Transverse colon (tissue), 4 donors: ENCODE data around the gene MRAS. TPM values are rescaled to one million over a fixed set of nuclear protein-coding genes. Genes with fewer than 3 reads are reported as not detected.
A peak's percentile ranks its signal among the peaks of the same experiment; 100 is the strongest.
"Not testable (repeated sequence)": the region's sequence is repeated elsewhere in the genome, so short reads cannot be mapped to it uniquely, and the experiment has no call there.

Experiments
- DNase-seq: peaks from one replicate; pipeline ENCODE4 v3.0.0-alpha.2; 2019
- H3K27ac ChIP-seq, 4 donors: fragments of 200-600 bp; sonication (generic); 2 replicates each; pipeline ENCODE4 v1.5.1; 2016 to 2018; ENCODE audit warnings: inconsistent platforms in 4 of 4
- H3K27me3 ChIP-seq: fragments of 200-600 bp; sonication (generic); 2 replicates; pipeline ENCODE4 v1.5.1; 2017; ENCODE audit warnings: inconsistent platforms
- H3K36me3 ChIP-seq, 4 donors: fragments of 200-600 bp; sonication (generic); 2 replicates each; pipeline ENCODE4 v1.5.1; 2017 to 2019; ENCODE audit warnings: inconsistent platforms in 4 of 4
- H3K4me1 ChIP-seq, 4 donors: fragments of 200-600 bp; sonication (generic); 2 replicates each; pipeline ENCODE4 v1.5.1; 2017 to 2020; ENCODE audit warnings: inconsistent platforms in 4 of 4
- H3K4me3 ChIP-seq, 4 donors: fragments of 200-600 bp; sonication (generic); 1 replicate in 1 of 4; 2 replicates in 3 of 4; pipeline versions ENCODE4 v1.5.1 to v1.6.1; 2017 to 2019; ENCODE audit warnings: inconsistent platforms in 4 of 4
- H3K9me3 ChIP-seq, 2 donors: fragments of 200-600 bp; sonication (generic); 2 replicates each; pipeline ENCODE4 v1.5.1; 2017 to 2019; ENCODE audit warnings: inconsistent platforms in 2 of 2
- CTCF ChIP-seq, 5 experiments: fragments of 200-600 bp in 3 of 5; fragments of 450-650 bp in 2 of 5; sonication (generic) in 3 of 5; IDR thresholded peaks; 1 replicate in 2 of 5; 2 replicates in 3 of 5; pipeline ENCODE4 v1.5.1; 2016 to 2017; ENCODE audit warnings: antibody characterized with exemption in 5 of 5, inconsistent platforms in 3 of 5, mild to moderate bottlenecking in 2 of 5, moderate library complexity in 1 of 5
- EP300 ChIP-seq: sonication (generic); formaldehyde crosslinking; IDR thresholded peaks from one replicate; pipeline ENCODE4 v1.6.1; 2017; ENCODE audit warnings: antibody characterized with exemption, low read depth
- POLR2A ChIP-seq: fragments of 450-650 bp; IDR thresholded peaks from one replicate; pipeline ENCODE4 v1.6.1; 2016; ENCODE audit warnings: antibody characterized with exemption, mild to moderate bottlenecking, moderate library complexity
- POLR2AphosphoS5 ChIP-seq, 3 donors: sonication (generic); formaldehyde crosslinking; IDR thresholded peaks; one replicate each; pipeline ENCODE4 v1.6.1; 2016; ENCODE audit warnings: antibody characterized with exemption in 3 of 3
- WGBS, 2 donors: methylation state at CpG; one replicate each; pipeline ENCODE4 v1.1.5; 2018; ENCODE audit warnings: low coverage in 1 of 2; 5-methylcytosine and 5-hydroxymethylcytosine counted together
- in situ Hi-C, 4 donors: fragments of 200-750 bp; cut with MboI; loops; one replicate each; pipeline versions ENCODE4 v1.15.0 to v1.15.1; 2017; ENCODE audit warnings: low sequenced_read_pairs in 3 of 4, low pct_ligation_motif_present in 1 of 4, low pct_unique_long_range_greater_than_20kb in 1 of 4
- intact Hi-C: fragments of 100-400 bp; cut with DNase I; formaldehyde crosslinking; loops from one replicate; pipeline ENCODE4 v1.15.1; 2023; ENCODE audit warnings: low total_unique reads
- total RNA-seq, 4 donors: library from RNA; depleted of rRNA; stranded (reverse); fragments of >200 nt; gene quantifications; one replicate each; pipeline ENCODE4 v1.1.0, GENCODE V29; 2016

The MRAS gene
- total RNA-seq, 4 donors from 2014 or later: 3.0 to 9.6 (median 6.3) TPM

- 67 to 70% methylated on average over 1 to 7 of the region's 7 CpGs for WGBS, 2 donors
- H3K4me1 ChIP-seq: no peaks in the 10 kb centered on the region
- intact Hi-C loops: no loop called here
These were observed 60.6 kb downstream of the MRAS start for GRCh38 chr3:138408751-138409570.

GRCh38 chr3:138412821-138413551, 64.6 kb downstream of the MRAS start:
- in situ Hi-C loops (loop anchor here in 2 of 4 donors (10.0 to 25.0 kb wide), 3 partner anchors 512 to 899 kb away; partner anchors contain the start of genes FOXL2 (in 1 of the 2) and FOXL2NB (in 1 of the 2)), intact Hi-C loops (loop anchor here (10.0 kb wide), 1 partner anchor 502 kb away; no protein-coding TSS in a partner anchor)
- TF ChIP-seq CTCF (IDR thresholded peaks at IDR 0.05) (no peak), POLR2AphosphoS5 (IDR thresholded peaks at IDR 0.05) (no peak)
- H3K4me3 ChIP-seq: no peak overlapping the region
- 70% methylated on average over 7 to 9 of the region's 9 CpGs for WGBS, 2 donors
- peaks cover 4% of the 10 kb centered on the region for H3K27me3 ChIP-seq
- no peak overlapping the region for H3K27ac ChIP-seq
- no peaks in the 10 kb centered on the region for H3K9me3 ChIP-seq
- no peaks in the 10 kb centered on the region for H3K36me3 ChIP-seq
- H3K4me1 ChIP-seq: no peaks in the 10 kb centered on the region
- no peak for DNase-seq

More at GRCh38 chr3:138408751-138409570, 60.6 kb downstream of the MRAS start:
- H3K36me3 ChIP-seq: no peaks in the 10 kb centered on the region
- no peak for DNase-seq
- no peak for TF ChIP-seq EP300
- TF ChIP-seq POLR2A: no peak
- no peaks in the 10 kb centered on the region for H3K27me3 ChIP-seq
- H3K9me3 ChIP-seq: no peaks in the 10 kb centered on the region
- H3K4me3 ChIP-seq: no peak overlapping the region
- in situ Hi-C loops: loop anchor here in 2 of 4 donors (25.0 kb wide), 2 partner anchors 528 to 903 kb away; partner anchors contain the start of genes FOXL2 (in 1 of the 2) and FOXL2NB (in 1 of the 2)
- no peak overlapping the region for H3K27ac ChIP-seq

DNA sequence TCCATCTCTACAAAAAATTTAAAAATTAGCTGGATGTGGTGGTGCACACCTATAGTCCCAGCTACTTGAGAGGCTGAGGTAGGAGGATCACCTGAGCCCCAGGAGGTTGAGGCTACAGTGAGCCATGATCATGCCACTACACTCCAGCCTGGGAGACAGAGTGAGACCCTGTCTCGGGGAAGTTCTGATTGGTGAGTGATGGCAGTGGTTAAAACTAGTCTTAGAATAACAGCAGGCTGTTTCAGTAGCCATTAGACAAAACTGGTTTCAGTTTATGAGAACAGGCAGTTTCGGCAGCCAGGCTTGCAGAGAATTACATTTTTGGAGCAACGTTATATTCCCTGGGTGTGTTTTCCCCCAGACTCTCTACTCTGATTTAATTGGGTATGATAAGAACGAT, 67.9 kb downstream of the MRAS start:
- intact Hi-C loops: loop anchor here (10.0 kb wide), 1 partner anchor 499 kb away; no protein-coding TSS in a partner anchor
- DNase-seq, H3K4me3 ChIP-seq, H3K9me3 ChIP-seq, H3K27me3 ChIP-seq, H3K27ac ChIP-seq, H3K36me3 ChIP-seq, H3K4me1 ChIP-seq: not testable (repeated sequence)
- WGBS, 2 donors: 36 to 73% methylated on average over 3 to 4 of the region's 4 CpGs
- in situ Hi-C loops: loop anchor here in 2 of 4 donors (10.0 to 25.0 kb wide), 3 partner anchors 509 to 896 kb away; partner anchors contain the start of genes FOXL2 (in 1 of the 2) and FOXL2NB (in 1 of the 2)

DNA sequence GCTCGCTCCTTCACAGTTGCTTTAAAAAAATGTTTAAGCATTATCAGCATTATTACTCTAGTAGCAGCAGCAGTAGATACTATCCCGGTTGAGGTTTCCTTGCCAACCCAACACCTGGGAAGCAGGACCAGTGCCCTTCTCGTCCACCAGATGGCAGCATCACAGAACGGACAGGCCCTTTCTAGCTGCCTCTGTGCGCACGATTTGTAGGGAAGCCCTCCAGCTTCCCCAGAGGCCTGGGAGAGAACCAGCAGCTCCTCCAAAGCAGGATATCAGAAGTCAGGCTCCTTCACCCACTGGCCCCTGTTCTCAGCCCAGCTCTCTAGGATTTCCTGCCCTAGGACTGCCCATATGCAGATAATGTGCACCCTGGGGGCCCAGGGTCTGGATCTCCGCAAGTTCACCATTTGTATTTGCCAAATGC, 69.2 kb downstream of the MRAS start:
- in situ Hi-C loops (loop anchor here in 2 of 4 donors (10.0 to 25.0 kb wide), 3 partner anchors 507 to 895 kb away; partner anchors contain the start of genes FOXL2 (in 1 of the 2) and FOXL2NB (in 1 of the 2)), intact Hi-C loops (loop anchor here (10.0 kb wide), 1 partner anchor 497 kb away; no protein-coding TSS in a partner anchor)
- Histone ChIP-seq H3K4me3 (no peak overlapping the region), H3K27ac (no peak overlapping the region), H3K9me3 (no peaks in the 10 kb centered on the region), H3K4me1 (no peaks in the 10 kb centered on the region), H3K27me3 (peaks cover 4% of the 10 kb centered on the region), H3K36me3 (no peaks in the 10 kb centered on the region)
- WGBS, 2 donors: 16% methylated on average over 7 of the region's 7 CpGs; no CpG with 5 or more reads in 1 of the 2 donors
- TF ChIP-seq POLR2A (no peak), CTCF (IDR thresholded peaks at IDR 0.05) (peak; percentile 76 to 92 (median 90))
- peak; percentile 76 for DNase-seq
